ENCODE measurements around the gene COX7A2L.

GRCh38 chr2:42353792-42354429, 7.1 kb downstream of the COX7A2L start:
- no peak for TF ChIP-seq CTCF (IDR thresholded peaks at IDR 0.05)
- TF ChIP-seq POLR2A (IDR thresholded peaks at IDR 0.05) = no peak
- TF ChIP-seq EP300 (IDR thresholded peaks at IDR 0.05) = no peak

Measured in gastroesophageal sphincter (tissue), 3 donors.